ENCODE results near the gene PRKRA.
"Not testable (repeated sequence)": the region's sequence is repeated elsewhere in the genome, so short reads cannot be mapped to it uniquely, and the experiment has no call there.

Gene PRKRA

GRCh38 chr2:178450774-178451525 lies at the start of gene PRKRA, which contains the start of gene PJVK:
Gene PRKRA (minus strand): TSS chr2:178451175. CDS start chr2:178451030, 145 bp downstream.
Gene PJVK (plus strand): TSS chr2:178451378. CDS start chr2:178453410, 2,032 bp downstream.
- peak; percentile 96 for DNase-seq (ENCODE audit: low spot score)

- no peak for DNase-seq (ENCODE audit: low spot score)
Observed at GRCh38 chr2:178499640-178500039, 48.7 kb upstream of the PRKRA start.

GRCh38 chr2:178498137-178498536 lies 47.2 kb upstream of the PRKRA start:
- DNase-seq (ENCODE audit: low spot score) = no peak

- no peak for DNase-seq (ENCODE audit: low spot score)
Observed at GRCh38 chr2:178496049-178496448, 45.1 kb upstream of the PRKRA start.

- DNase-seq (ENCODE audit: low spot score) = no peak
Observed at GRCh38 chr2:178491612-178492011, 40.6 kb upstream of the PRKRA start.

GRCh38 chr2:178485356-178485755 lies 34.4 kb upstream of the PRKRA start:
- no peak for DNase-seq (ENCODE audit: low spot score)

DNA sequence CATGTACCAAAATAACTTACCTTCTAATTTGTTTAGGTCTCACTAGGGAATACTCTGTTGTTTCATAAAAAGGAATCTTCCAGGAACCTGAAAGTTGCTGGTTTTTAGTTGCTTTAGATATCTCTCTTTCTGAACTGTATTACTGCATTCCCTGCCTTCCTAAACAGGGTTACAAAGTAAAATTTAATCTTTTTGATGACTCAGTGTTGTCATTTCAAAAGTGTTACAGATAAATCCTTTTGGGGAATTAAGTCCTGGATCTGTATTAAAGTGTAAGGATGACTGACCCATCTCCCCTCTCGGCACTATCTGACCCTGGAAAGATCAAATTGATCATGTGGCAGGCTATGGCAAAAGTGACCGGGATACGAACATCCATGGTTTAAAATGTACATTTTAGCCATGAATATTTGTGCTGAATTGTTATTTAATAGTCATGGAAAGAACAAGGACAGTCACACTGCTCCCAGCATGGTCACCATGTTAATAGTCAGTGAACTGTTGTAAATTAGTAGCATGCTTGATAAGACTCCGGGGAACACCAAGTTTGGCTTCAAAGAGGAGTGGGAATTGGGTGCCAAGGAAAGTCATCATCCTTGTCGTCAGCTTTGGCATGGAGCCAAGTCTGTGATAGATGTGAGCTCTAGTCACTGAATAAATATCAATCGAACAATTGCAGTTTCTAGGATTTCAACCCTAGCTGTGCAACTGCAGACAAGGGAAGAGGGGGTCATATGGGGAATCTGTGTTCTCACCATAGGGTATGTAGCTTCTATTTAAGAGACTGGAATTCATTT lies 33.5 kb upstream of the PRKRA start:
- no peak for DNase-seq (ENCODE audit: low spot score)

GRCh38 chr2:178482437-178482836 lies 31.5 kb upstream of the PRKRA start:
- DNase-seq (ENCODE audit: low spot score) = no peak

- DNase-seq (ENCODE audit: low spot score) = peak; percentile 90
Observed at GRCh38 chr2:178480227-178481181, 29.5 kb upstream of the PRKRA start, which contains the start of gene PLEKHA3. Gene PLEKHA3 (plus strand): TSS chr2:178480457. CDS start chr2:178480870, 413 bp downstream.

GRCh38 chr2:178479758-178480226 lies 28.8 kb upstream of the PRKRA start:
- DNase-seq (ENCODE audit: low spot score) = no peak

DNA sequence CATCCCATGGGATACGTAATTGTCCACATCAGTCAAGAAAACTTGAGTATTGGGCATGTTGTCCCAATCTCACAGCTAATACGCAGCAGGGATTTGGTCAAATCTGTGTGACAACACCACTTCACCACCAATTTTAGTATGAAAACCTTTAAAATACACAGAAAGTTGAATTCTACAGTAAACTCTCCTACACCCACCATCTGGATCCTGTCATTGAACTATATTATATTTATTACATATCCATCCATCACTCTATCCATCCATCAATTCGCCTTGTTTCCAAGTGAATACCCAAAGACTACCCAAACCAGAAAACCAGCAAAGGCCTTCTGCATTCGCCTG lies 28.3 kb upstream of the PRKRA start:
- DNase-seq (ENCODE audit: low spot score) = no peak

DNA sequence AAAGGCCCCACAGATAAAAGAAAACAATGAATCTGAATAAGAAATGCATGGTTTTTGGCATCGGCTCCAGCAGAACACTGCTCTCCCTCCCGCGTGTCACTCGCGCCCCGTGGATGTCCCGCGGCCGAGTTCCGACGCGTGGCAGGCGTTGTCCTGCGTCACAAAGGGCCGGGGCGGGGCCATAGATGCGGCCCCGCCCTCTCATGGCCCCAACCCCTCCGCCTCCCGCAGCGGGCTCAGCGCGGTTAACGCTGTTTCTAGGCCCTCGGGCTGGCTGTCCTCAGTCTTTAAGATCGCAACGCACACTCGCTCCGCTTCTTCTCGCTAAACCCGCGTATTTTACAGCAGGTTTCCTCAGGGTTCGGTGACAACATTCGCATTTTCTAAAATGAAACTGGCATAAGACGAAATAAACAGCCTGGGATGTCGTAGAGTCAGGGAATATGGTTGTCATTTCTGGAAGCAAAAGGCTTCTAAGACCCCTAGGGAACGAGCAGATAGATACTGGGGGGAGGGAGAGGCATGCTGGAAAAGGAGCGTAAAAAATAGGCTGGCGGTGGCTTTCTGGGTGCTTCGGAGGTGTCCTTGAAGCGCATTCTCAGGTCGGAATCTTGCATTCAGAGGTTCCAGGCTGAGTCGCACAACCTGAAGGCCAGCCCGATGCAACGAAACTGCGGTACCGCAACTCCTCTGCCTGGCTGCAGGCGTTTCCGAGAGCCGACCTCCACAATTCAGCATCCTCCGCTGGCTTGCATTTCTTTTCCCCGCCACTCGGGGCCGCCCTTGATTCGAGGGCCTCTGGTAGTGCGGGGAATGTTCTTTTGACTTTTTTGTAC lies 27.7 kb upstream of the PRKRA start, which contains the start of gene FKBP7:
Gene FKBP7 (minus strand): TSS at position 162 of the 836 bp plus-strand sequence. CDS start 101 bp downstream, at position 61.
- peak; percentile 89 for DNase-seq (ENCODE audit: low spot score)

DNA sequence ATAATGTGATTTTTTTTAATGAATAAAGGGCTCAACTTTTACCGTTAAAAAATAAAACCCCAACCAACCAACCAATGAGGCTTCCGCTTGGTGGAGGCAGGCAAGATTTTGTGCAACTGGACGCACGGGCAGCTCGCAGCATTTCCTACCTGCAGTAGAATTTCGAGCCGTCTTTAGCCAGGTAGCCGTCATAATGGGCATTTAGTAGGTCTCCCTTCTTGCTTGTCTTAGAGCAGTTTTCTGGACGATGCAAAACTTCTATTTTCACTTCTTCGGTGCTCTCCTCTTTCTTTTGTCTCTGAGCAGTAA lies 27.1 kb upstream of the PRKRA start:
- peak; percentile 25 for DNase-seq (ENCODE audit: low spot score)

DNA sequence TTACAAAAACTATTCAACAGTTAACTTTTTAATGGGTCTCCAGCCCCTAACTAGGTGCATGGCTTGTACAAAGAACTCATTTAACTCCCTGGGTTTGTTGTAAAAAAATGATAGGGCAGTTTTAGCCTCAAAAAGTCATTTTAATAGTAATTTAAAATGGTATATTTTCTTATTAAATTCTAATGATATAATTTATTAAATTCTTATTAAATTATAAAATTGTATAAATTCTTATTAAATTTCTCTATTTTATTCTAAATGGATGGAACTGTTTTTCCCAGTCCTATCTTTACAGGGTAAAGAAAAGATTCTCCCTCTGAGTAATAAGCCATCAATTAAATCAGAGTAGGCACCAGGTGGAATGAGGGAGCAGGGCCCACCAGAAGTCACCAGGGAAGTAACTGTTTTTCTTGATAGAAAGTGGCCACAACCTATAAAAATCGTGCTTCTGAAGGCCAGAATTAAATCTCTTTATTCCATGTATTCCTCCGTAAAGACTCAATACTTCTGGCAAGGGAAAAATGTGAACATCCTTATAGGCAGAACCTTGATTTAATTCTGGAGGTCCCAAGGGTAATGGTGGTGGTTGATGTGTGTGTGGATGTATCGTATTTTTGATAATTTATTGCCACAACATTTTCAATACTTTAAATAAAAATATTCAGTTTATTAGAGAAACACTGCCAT lies 26.6 kb upstream of the PRKRA start:
- DNase-seq (ENCODE audit: low spot score) = peak; percentile 22

DNA sequence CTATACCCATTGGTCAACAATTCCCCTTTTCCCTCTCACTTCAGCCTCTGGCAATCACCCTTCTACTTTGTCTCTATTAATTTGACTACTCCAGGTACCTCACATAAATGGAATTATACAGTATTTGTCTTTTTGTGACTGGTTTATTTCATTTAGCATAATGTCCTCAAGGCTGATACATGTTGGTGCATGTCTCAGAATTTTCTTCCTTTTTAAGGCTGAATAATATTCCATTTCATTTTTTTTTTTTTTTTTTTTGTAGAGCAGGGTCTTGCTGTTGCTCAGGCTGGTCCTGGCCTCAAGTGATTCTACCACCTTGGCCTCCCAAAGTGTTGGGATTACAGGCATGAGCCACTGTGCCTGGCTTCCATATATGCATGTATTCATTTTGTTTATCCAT lies 25.5 kb upstream of the PRKRA start:
- DNase-seq (ENCODE audit: low spot score) = no peak

GRCh38 chr2:178474560-178474959 lies 23.6 kb upstream of the PRKRA start:
- DNase-seq (ENCODE audit: low spot score) = no peak

- no peak for DNase-seq (ENCODE audit: low spot score)
Observed at GRCh38 chr2:178473931-178474330, 23.0 kb upstream of the PRKRA start.

GRCh38 chr2:178473373-178473772 lies 22.4 kb upstream of the PRKRA start:
- DNase-seq (ENCODE audit: low spot score) = no peak

DNA sequence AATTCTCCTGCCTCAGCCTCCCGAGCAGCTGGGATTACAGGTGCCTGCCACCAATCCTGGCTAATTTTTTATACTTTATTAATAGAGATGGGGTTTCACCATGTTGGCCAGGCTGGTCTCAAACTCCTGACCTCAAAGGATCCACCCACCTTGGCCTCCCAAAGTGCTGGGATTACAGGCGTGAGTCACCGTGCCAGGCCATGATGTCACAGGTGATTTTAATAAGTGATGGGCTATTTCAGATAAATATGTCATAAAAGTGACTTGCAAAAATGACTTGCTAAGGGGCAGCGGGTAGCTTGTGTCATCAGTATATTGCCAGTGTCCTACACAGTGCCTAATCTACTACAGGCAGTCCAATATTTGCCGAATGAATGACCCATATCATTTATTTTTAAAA lies 20.3 kb upstream of the PRKRA start:
- DNase-seq (ENCODE audit: low spot score) = not testable (repeated sequence)

DNA sequence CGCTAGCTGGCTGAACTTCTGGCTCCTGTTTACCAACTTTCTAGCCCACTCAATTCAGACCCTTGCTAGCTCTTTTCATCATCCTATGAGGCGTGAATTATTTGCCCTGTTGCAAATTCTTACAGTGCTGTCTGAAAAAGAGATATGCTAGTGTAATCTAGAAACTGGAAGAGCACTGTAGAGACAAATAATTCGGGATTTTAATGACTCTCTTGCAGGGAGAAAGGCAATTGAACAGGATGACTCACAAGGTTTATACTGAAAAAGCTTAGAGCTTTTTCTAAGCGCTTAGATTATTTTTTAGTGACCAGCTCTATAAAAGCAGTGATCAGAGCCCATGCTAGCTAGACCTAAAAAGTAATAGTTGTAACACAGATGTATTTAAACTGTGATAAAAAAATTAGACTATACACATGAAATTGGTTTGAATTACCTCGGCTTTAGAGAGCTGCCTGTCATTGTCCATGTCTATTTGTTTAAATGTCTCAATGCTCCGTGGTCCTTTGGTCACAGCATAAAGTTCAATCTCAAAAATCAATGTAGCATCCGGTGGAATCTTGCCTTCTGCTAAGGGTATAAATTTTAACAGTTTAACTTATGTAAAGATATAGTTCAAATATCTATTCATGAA lies 18.4 kb upstream of the PRKRA start:
- DNase-seq (ENCODE audit: low spot score) = no peak

All from D341Med (cell line).